ENCODE data around the gene SLC22A31.

SLC22A31 gene

GRCh38 chr16:89216315-89217137, 16.2 kb upstream of the SLC22A31 start:
- DNase-seq (ENCODE audit: low read depth) = peak; percentile 78

- no peak for DNase-seq (ENCODE audit: low read depth)
Measured at GRCh38 chr16:89210904-89211515, 10.7 kb upstream of the SLC22A31 start.

- no peak for DNase-seq (ENCODE audit: low read depth)
Measured at GRCh38 chr16:89210165-89210903, 10.0 kb upstream of the SLC22A31 start.

- no peak for DNase-seq (ENCODE audit: low read depth)
Measured at GRCh38 chr16:89209522-89210044, 9.2 kb upstream of the SLC22A31 start.

- DNase-seq (ENCODE audit: low read depth) = no peak
Measured at GRCh38 chr16:89207993-89208392, 7.7 kb upstream of the SLC22A31 start.

GRCh38 chr16:89202422-89203215, 2.3 kb upstream of the SLC22A31 start:
- no peak for DNase-seq (ENCODE audit: low read depth)

GRCh38 chr16:89201439-89202377, 1.4 kb upstream of the SLC22A31 start:
- peak; percentile 44 for DNase-seq (ENCODE audit: low read depth)

- no peak for DNase-seq (ENCODE audit: low read depth)
Measured at GRCh38 chr16:89200850-89201411, 594 bp upstream of the SLC22A31 start.

GRCh38 chr16:89199241-89200123, 855 bp downstream of the SLC22A31 start:
- no peak for DNase-seq (ENCODE audit: low read depth)

GRCh38 chr16:89198417-89199240, 1.7 kb downstream of the SLC22A31 start:
- DNase-seq (ENCODE audit: low read depth) = no peak

- no peak for DNase-seq (ENCODE audit: low read depth)
Measured at GRCh38 chr16:89197633-89198416, 2.5 kb downstream of the SLC22A31 start.

GRCh38 chr16:89197033-89197632, 3.2 kb downstream of the SLC22A31 start:
- DNase-seq (ENCODE audit: low read depth) = no peak

- no peak for DNase-seq (ENCODE audit: low read depth)
Measured at GRCh38 chr16:89195521-89196171, 4.7 kb downstream of the SLC22A31 start.

GRCh38 chr16:89194340-89195311, 5.7 kb downstream of the SLC22A31 start:
- DNase-seq (ENCODE audit: low read depth) = no peak

GRCh38 chr16:89193576-89194293, 6.6 kb downstream of the SLC22A31 start:
- DNase-seq (ENCODE audit: low read depth) = no peak
